ENCODE measurements around the gene DHRS7B.
"Not testable (repeated sequence)": the region's sequence is repeated elsewhere in the genome, so short reads cannot be mapped to it uniquely, and the experiment has no call there.

DHRS7B gene

GRCh38 chr17:21090902-21091618 is 35.7 kb upstream of the DHRS7B start:
- no peaks in the 10 kb centered on the region for H3K36me3 ChIP-seq (ENCODE audit: control insufficient read depth, insufficient read depth, low read length)
- WGBS (ENCODE audit: insufficient coverage, insufficient read length): no CpG with 5 or more reads among the region's 4 CpGs

GRCh38 chr17:21094298-21094704 is 32.5 kb upstream of the DHRS7B start:
- H3K9me3 ChIP-seq (ENCODE audit: control insufficient read depth, insufficient read depth, low read length): no peaks in the 10 kb centered on the region
- no peak overlapping the region for H3K4me3 ChIP-seq (ENCODE audit: low read length)
- DNase-seq (ENCODE audit: low read depth, low spot score): no peak
- no peaks in the 10 kb centered on the region for H3K27me3 ChIP-seq (ENCODE audit: control insufficient read depth, insufficient read depth, low read length)
- WGBS (ENCODE audit: insufficient coverage, insufficient read length): no CpG with 5 or more reads among the region's 5 CpGs
- no peaks in the 10 kb centered on the region for H3K4me1 ChIP-seq (ENCODE audit: control insufficient read depth, insufficient read depth, low read length)
- H3K36me3 ChIP-seq (ENCODE audit: control insufficient read depth, insufficient read depth, low read length): no peaks in the 10 kb centered on the region
- no peak overlapping the region for H3K27ac ChIP-seq (ENCODE audit: low read length)

More at GRCh38 chr17:21090902-21091618, 35.7 kb upstream of the DHRS7B start:
- DNase-seq (ENCODE audit: low read depth, low spot score): no peak
- Histone ChIP-seq H3K4me3 (ENCODE audit: low read length) (no peak overlapping the region), H3K4me1 (ENCODE audit: control insufficient read depth, insufficient read depth, low read length) (no peaks in the 10 kb centered on the region), H3K27me3 (ENCODE audit: control insufficient read depth, insufficient read depth, low read length) (no peaks in the 10 kb centered on the region), H3K9me3 (ENCODE audit: control insufficient read depth, insufficient read depth, low read length) (no peaks in the 10 kb centered on the region), H3K27ac (ENCODE audit: low read length) (no peak overlapping the region)

- WGBS (ENCODE audit: insufficient coverage, insufficient read length): no CpG with 5 or more reads among the region's 3 CpGs
- H3K36me3 ChIP-seq (ENCODE audit: control insufficient read depth, insufficient read depth, low read length): no peaks in the 10 kb centered on the region
- no peak overlapping the region for H3K27ac ChIP-seq (ENCODE audit: low read length)
- no peaks in the 10 kb centered on the region for H3K9me3 ChIP-seq (ENCODE audit: control insufficient read depth, insufficient read depth, low read length)
- no peaks in the 10 kb centered on the region for H3K4me1 ChIP-seq (ENCODE audit: control insufficient read depth, insufficient read depth, low read length)
- DNase-seq (ENCODE audit: low read depth, low spot score): no peak
- no peak overlapping the region for H3K4me3 ChIP-seq (ENCODE audit: low read length)
- H3K27me3 ChIP-seq (ENCODE audit: control insufficient read depth, insufficient read depth, low read length): no peaks in the 10 kb centered on the region
These were observed 31.0 kb upstream of the DHRS7B start for GRCh38 chr17:21095735-21096134.

GRCh38 chr17:21096874-21097273 is 29.9 kb upstream of the DHRS7B start:
- no peaks in the 10 kb centered on the region for H3K27me3 ChIP-seq (ENCODE audit: control insufficient read depth, insufficient read depth, low read length)
- no peaks in the 10 kb centered on the region for H3K36me3 ChIP-seq (ENCODE audit: control insufficient read depth, insufficient read depth, low read length)
- no CpG with 5 or more reads among the region's 2 CpGs for WGBS (ENCODE audit: insufficient coverage, insufficient read length)
- no peaks in the 10 kb centered on the region for H3K4me1 ChIP-seq (ENCODE audit: control insufficient read depth, insufficient read depth, low read length)
- no peak overlapping the region for H3K27ac ChIP-seq (ENCODE audit: low read length)
- no peak for DNase-seq (ENCODE audit: low read depth, low spot score)
- H3K4me3 ChIP-seq (ENCODE audit: low read length): no peak overlapping the region
- H3K9me3 ChIP-seq (ENCODE audit: control insufficient read depth, insufficient read depth, low read length): no peaks in the 10 kb centered on the region

- Histone ChIP-seq H3K27me3 (ENCODE audit: control insufficient read depth, insufficient read depth, low read length) (no peaks in the 10 kb centered on the region), H3K27ac (ENCODE audit: low read length) (no peak overlapping the region), H3K36me3 (ENCODE audit: control insufficient read depth, insufficient read depth, low read length) (no peaks in the 10 kb centered on the region), H3K9me3 (ENCODE audit: control insufficient read depth, insufficient read depth, low read length) (no peaks in the 10 kb centered on the region), H3K4me3 (ENCODE audit: low read length) (peak overlapping the region; percentile 74), H3K4me1 (ENCODE audit: control insufficient read depth, insufficient read depth, low read length) (no peaks in the 10 kb centered on the region)
- WGBS (ENCODE audit: insufficient coverage, insufficient read length): no CpG with 5 or more reads among the region's 29 CpGs
- DNase-seq (ENCODE audit: low read depth, low spot score): peak; percentile 75
These were observed 27.7 kb upstream of the DHRS7B start for GRCh38 chr17:21098934-21099689.

GRCh38 chr17:21100636-21101035 is 26.1 kb upstream of the DHRS7B start:
- Histone ChIP-seq H3K36me3 (ENCODE audit: control insufficient read depth, insufficient read depth, low read length) (no peaks in the 10 kb centered on the region), H3K4me1 (ENCODE audit: control insufficient read depth, insufficient read depth, low read length) (no peaks in the 10 kb centered on the region), H3K27me3 (ENCODE audit: control insufficient read depth, insufficient read depth, low read length) (no peaks in the 10 kb centered on the region), H3K27ac (ENCODE audit: low read length) (no peak overlapping the region), H3K4me3 (ENCODE audit: low read length) (no peak overlapping the region), H3K9me3 (ENCODE audit: control insufficient read depth, insufficient read depth, low read length) (no peaks in the 10 kb centered on the region)
- no peak for DNase-seq (ENCODE audit: low read depth, low spot score)
- 100% methylated on average over 1 of the region's 2 CpGs for WGBS (ENCODE audit: insufficient coverage, insufficient read length)

GRCh38 chr17:21104608-21105007 is 22.2 kb upstream of the DHRS7B start:
- no CpG with 5 or more reads among the region's 7 CpGs for WGBS (ENCODE audit: insufficient coverage, insufficient read length)
- Histone ChIP-seq H3K4me1 (ENCODE audit: control insufficient read depth, insufficient read depth, low read length) (no peaks in the 10 kb centered on the region), H3K27me3 (ENCODE audit: control insufficient read depth, insufficient read depth, low read length) (no peaks in the 10 kb centered on the region), H3K4me3 (ENCODE audit: low read length) (no peak overlapping the region), H3K36me3 (ENCODE audit: control insufficient read depth, insufficient read depth, low read length) (no peaks in the 10 kb centered on the region), H3K27ac (ENCODE audit: low read length) (no peak overlapping the region), H3K9me3 (ENCODE audit: control insufficient read depth, insufficient read depth, low read length) (no peaks in the 10 kb centered on the region)
- no peak for DNase-seq (ENCODE audit: low read depth, low spot score)

- H3K4me1 ChIP-seq (ENCODE audit: control insufficient read depth, insufficient read depth, low read length): no peaks in the 10 kb centered on the region
- no peak overlapping the region for H3K27ac ChIP-seq (ENCODE audit: low read length)
- H3K36me3 ChIP-seq (ENCODE audit: control insufficient read depth, insufficient read depth, low read length): no peaks in the 10 kb centered on the region
- no peaks in the 10 kb centered on the region for H3K27me3 ChIP-seq (ENCODE audit: control insufficient read depth, insufficient read depth, low read length)
- no peak overlapping the region for H3K4me3 ChIP-seq (ENCODE audit: low read length)
- WGBS (ENCODE audit: insufficient coverage, insufficient read length): no CpG with 5 or more reads among the region's 5 CpGs
- no peak for DNase-seq (ENCODE audit: low read depth, low spot score)
- H3K9me3 ChIP-seq (ENCODE audit: control insufficient read depth, insufficient read depth, low read length): no peaks in the 10 kb centered on the region
These were observed 21.5 kb upstream of the DHRS7B start for GRCh38 chr17:21105064-21105894.

GRCh38 chr17:21106316-21106715 is 20.4 kb upstream of the DHRS7B start:
- DNase-seq (ENCODE audit: low read depth, low spot score): no peak
- no peaks in the 10 kb centered on the region for H3K4me1 ChIP-seq (ENCODE audit: control insufficient read depth, insufficient read depth, low read length)
- H3K27ac ChIP-seq (ENCODE audit: low read length): no peak overlapping the region
- H3K4me3 ChIP-seq (ENCODE audit: low read length): no peak overlapping the region
- no CpG with 5 or more reads among the region's 3 CpGs for WGBS (ENCODE audit: insufficient coverage, insufficient read length)
- no peaks in the 10 kb centered on the region for H3K36me3 ChIP-seq (ENCODE audit: control insufficient read depth, insufficient read depth, low read length)
- H3K9me3 ChIP-seq (ENCODE audit: control insufficient read depth, insufficient read depth, low read length): no peaks in the 10 kb centered on the region
- H3K27me3 ChIP-seq (ENCODE audit: control insufficient read depth, insufficient read depth, low read length): no peaks in the 10 kb centered on the region

- H3K27ac ChIP-seq (ENCODE audit: low read length): not testable (repeated sequence)
These were observed 19.6 kb upstream of the DHRS7B start for GRCh38 chr17:21107067-21107650.

More at GRCh38 chr17:21107067-21107650, 19.6 kb upstream of the DHRS7B start:
- H3K36me3 ChIP-seq (ENCODE audit: control insufficient read depth, insufficient read depth, low read length); H3K4me3 ChIP-seq (ENCODE audit: low read length); H3K9me3 ChIP-seq (ENCODE audit: control insufficient read depth, insufficient read depth, low read length); H3K4me1 ChIP-seq (ENCODE audit: control insufficient read depth, insufficient read depth, low read length); DNase-seq (ENCODE audit: low read depth, low spot score); H3K27me3 ChIP-seq (ENCODE audit: control insufficient read depth, insufficient read depth, low read length): not testable (repeated sequence)
- no CpG with 5 or more reads among the region's 7 CpGs for WGBS (ENCODE audit: insufficient coverage, insufficient read length)

All from iPS DF 6.9 (cell line).